T-helper 1 cell treated with Interleukin-12 subunit alpha and Interleukin-12 subunit beta and Interleukin-4 antibody, amounts not matched to agents 30 μg/mL and 1 μg/mL, for 36 hours (primary cell): ENCODE results near the gene CSNK1A1.
"Not testable (repeated sequence)": the region's sequence is repeated elsewhere in the genome, so short reads cannot be mapped to it uniquely, and the experiment has no call there.

Experiments used
- H3K27ac Mint-ChIP-seq: one replicate; pipeline ENCODE4 v1.8.0; 2021; ENCODE audit warnings: mild to moderate bottlenecking, mixed read lengths
- H3K27me3 Mint-ChIP-seq: one replicate; pipeline ENCODE4 v1.8.0; 2021; ENCODE audit warnings: low read depth, mixed read lengths
- H3K36me3 Mint-ChIP-seq: one replicate; pipeline ENCODE4 v1.8.0; 2021; ENCODE audit warnings: low read depth, mixed read lengths
- H3K4me1 Mint-ChIP-seq: one replicate; pipeline ENCODE4 v1.8.0; 2021; ENCODE audit warnings: low read depth, mixed read lengths
- H3K4me3 Mint-ChIP-seq: one replicate; pipeline ENCODE4 v1.8.0; 2021; ENCODE audit warnings: mild to moderate bottlenecking, moderate library complexity, mixed read lengths
- H3K9me3 Mint-ChIP-seq: one replicate; pipeline ENCODE4 v1.8.0; 2021; ENCODE audit warnings: mixed read lengths

CSNK1A1 gene

GRCh38 chr5:149528281-149529060, 22.8 kb downstream of the CSNK1A1 start:
- Mint-ChIP-seq H3K36me3 (peaks cover 24% of the 10 kb centered on the region), H3K4me3 (no peak overlapping the region), H3K4me1 (peaks cover 48% of the 10 kb centered on the region), H3K27ac (no peak overlapping the region), H3K27me3 (no peaks in the 10 kb centered on the region), H3K9me3 (no peaks in the 10 kb centered on the region)

GRCh38 chr5:149526845-149527590, 24.2 kb downstream of the CSNK1A1 start:
- Mint-ChIP-seq H3K27me3 (no peaks in the 10 kb centered on the region), H3K4me1 (peaks cover 47% of the 10 kb centered on the region), H3K9me3 (no peaks in the 10 kb centered on the region), H3K4me3 (no peak overlapping the region), H3K27ac (no peak overlapping the region), H3K36me3 (peaks cover 23% of the 10 kb centered on the region)

- Mint-ChIP-seq H3K27ac (no peak overlapping the region), H3K4me3 (no peak overlapping the region), H3K36me3 (peaks cover 27% of the 10 kb centered on the region), H3K9me3 (no peaks in the 10 kb centered on the region), H3K4me1 (peaks cover 46% of the 10 kb centered on the region), H3K27me3 (no peaks in the 10 kb centered on the region)
Observed at GRCh38 chr5:149521739-149522685, 29.2 kb downstream of the CSNK1A1 start.

- H3K27ac Mint-ChIP-seq = no peak overlapping the region
- H3K9me3 Mint-ChIP-seq = no peaks in the 10 kb centered on the region
- H3K4me3 Mint-ChIP-seq = no peak overlapping the region
- H3K36me3 Mint-ChIP-seq = peaks cover 26% of the 10 kb centered on the region
- peaks cover 45% of the 10 kb centered on the region for H3K4me1 Mint-ChIP-seq
- H3K27me3 Mint-ChIP-seq = no peaks in the 10 kb centered on the region
Observed at GRCh38 chr5:149519601-149520000, 31.6 kb downstream of the CSNK1A1 start.

GRCh38 chr5:149518620-149519019, 32.6 kb downstream of the CSNK1A1 start:
- Mint-ChIP-seq H3K27me3 (no peaks in the 10 kb centered on the region), H3K27ac (no peak overlapping the region), H3K4me3 (no peak overlapping the region), H3K4me1 (peaks cover 41% of the 10 kb centered on the region), H3K36me3 (peaks cover 19% of the 10 kb centered on the region), H3K9me3 (no peaks in the 10 kb centered on the region)

GRCh38 chr5:149517461-149518122, 33.6 kb downstream of the CSNK1A1 start:
- H3K4me3 Mint-ChIP-seq = no peak overlapping the region
- no peaks in the 10 kb centered on the region for H3K27me3 Mint-ChIP-seq
- H3K36me3 Mint-ChIP-seq = peaks cover 23% of the 10 kb centered on the region
- H3K4me1 Mint-ChIP-seq = peaks cover 45% of the 10 kb centered on the region
- H3K9me3 Mint-ChIP-seq = no peaks in the 10 kb centered on the region
- no peak overlapping the region for H3K27ac Mint-ChIP-seq

- no peak overlapping the region for H3K4me3 Mint-ChIP-seq
- H3K9me3 Mint-ChIP-seq = no peaks in the 10 kb centered on the region
- H3K36me3 Mint-ChIP-seq = peaks cover 14% of the 10 kb centered on the region
- H3K27ac Mint-ChIP-seq = no peak overlapping the region
- H3K4me1 Mint-ChIP-seq = peaks cover 33% of the 10 kb centered on the region
- no peaks in the 10 kb centered on the region for H3K27me3 Mint-ChIP-seq
Observed at GRCh38 chr5:149514512-149514911, 36.7 kb downstream of the CSNK1A1 start.

- Mint-ChIP-seq H3K36me3 (peaks cover 12% of the 10 kb centered on the region), H3K4me1 (peaks cover 27% of the 10 kb centered on the region)
- H3K27me3 Mint-ChIP-seq, H3K9me3 Mint-ChIP-seq, H3K4me3 Mint-ChIP-seq, H3K27ac Mint-ChIP-seq: not testable (repeated sequence)
Observed at GRCh38 chr5:149513372-149513947, 37.8 kb downstream of the CSNK1A1 start.

GRCh38 chr5:149510136-149510535, 41.1 kb downstream of the CSNK1A1 start:
- H3K36me3 Mint-ChIP-seq = peaks cover 28% of the 10 kb centered on the region
- no peaks in the 10 kb centered on the region for H3K9me3 Mint-ChIP-seq
- peaks cover 13% of the 10 kb centered on the region for H3K4me1 Mint-ChIP-seq
- no peak overlapping the region for H3K4me3 Mint-ChIP-seq
- H3K27me3 Mint-ChIP-seq = no peaks in the 10 kb centered on the region
- no peak overlapping the region for H3K27ac Mint-ChIP-seq

- peaks cover 38% of the 10 kb centered on the region for H3K36me3 Mint-ChIP-seq
- H3K27me3 Mint-ChIP-seq = no peaks in the 10 kb centered on the region
- peaks cover 3% of the 10 kb centered on the region for H3K4me1 Mint-ChIP-seq
- no peak overlapping the region for H3K27ac Mint-ChIP-seq
- no peak overlapping the region for H3K4me3 Mint-ChIP-seq
- H3K9me3 Mint-ChIP-seq = no peaks in the 10 kb centered on the region
Observed at GRCh38 chr5:149504677-149505076, 46.6 kb downstream of the CSNK1A1 start.

- peaks cover 38% of the 10 kb centered on the region for H3K36me3 Mint-ChIP-seq
- H3K4me1 Mint-ChIP-seq = peaks cover 3% of the 10 kb centered on the region
- H3K27me3 Mint-ChIP-seq = no peaks in the 10 kb centered on the region
- no peak overlapping the region for H3K4me3 Mint-ChIP-seq
- no peaks in the 10 kb centered on the region for H3K9me3 Mint-ChIP-seq
- no peak overlapping the region for H3K27ac Mint-ChIP-seq
Observed at GRCh38 chr5:149503006-149503405, 48.2 kb downstream of the CSNK1A1 start.

- Mint-ChIP-seq H3K27ac (no peak overlapping the region), H3K9me3 (no peaks in the 10 kb centered on the region), H3K4me1 (peaks cover 4% of the 10 kb centered on the region), H3K27me3 (no peaks in the 10 kb centered on the region), H3K4me3 (no peak overlapping the region), H3K36me3 (peaks cover 38% of the 10 kb centered on the region)
Observed at GRCh38 chr5:149500922-149501582, 50.2 kb downstream of the CSNK1A1 start.

- Mint-ChIP-seq H3K36me3 (peaks cover 40% of the 10 kb centered on the region), H3K4me3 (no peak overlapping the region), H3K9me3 (no peaks in the 10 kb centered on the region), H3K27ac (no peak overlapping the region), H3K4me1 (peaks cover 4% of the 10 kb centered on the region), H3K27me3 (no peaks in the 10 kb centered on the region)
Observed at GRCh38 chr5:149498724-149499336, 52.4 kb downstream of the CSNK1A1 start.
